GM12892 (cell line): ENCODE results near the gene CAMK2D.

Experiments
- POLR2A ChIP-seq: IDR thresholded peaks from 2 replicates; pipeline ENCODE4 v1.6.1; 2011; ENCODE audit warnings: low read depth, low read length, control low read depth
- POLR2AphosphoS5 ChIP-seq: IDR thresholded peaks from 2 replicates; pipeline ENCODE4 v1.6.1; 2011; ENCODE audit warnings: low read depth, low read length, control low read depth
- TAF1 ChIP-seq: IDR thresholded peaks from 2 replicates; pipeline ENCODE4 v1.6.1; 2011; ENCODE audit warnings: low read depth, mild to moderate bottlenecking, control low read depth, low read length, borderline replicate concordance

GRCh38 chr4:113749178-113749577 lies 12.4 kb downstream of the CAMK2D start:
- no peak for TF ChIP-seq POLR2AphosphoS5
- TF ChIP-seq TAF1: no peak
- TF ChIP-seq POLR2A: no peak
